ENCODE measurements around the gene CNKSR2. TPM values are rescaled to one million over a fixed set of nuclear protein-coding genes. Genes with fewer than 3 reads are reported as not detected.

Gene CNKSR2
- total and polyA plus RNA-seq, 4 donors: 0.55 to 3.3 (median 2.0) TPM

GRCh38 chrX:21702725-21703124 is 328.5 kb downstream of the CNKSR2 start:
- H3K9me3 ChIP-seq (ENCODE audit: control insufficient read depth in 4 of 4, low read length in 3 of 4): peaks cover 0 to 2% (median 0%) of the 10 kb centered on the region in 4 donors
- 65% methylated on average over 4 of the region's 4 CpGs for WGBS
- no peak for DNase-seq (ENCODE audit: low spot score)
- no peak overlapping the region for H3K9ac ChIP-seq (ENCODE audit: low read depth in 1 of 2, low read length in 2 of 2)
- H3K36me3 ChIP-seq (ENCODE audit: control insufficient read depth in 4 of 4, insufficient read depth in 3 of 4, low read depth in 1 of 4, low read length in 3 of 4): no peaks in the 10 kb centered on the region
- no peak overlapping the region for H3K27ac ChIP-seq (ENCODE audit: low read depth in 1 of 2, low read length in 2 of 2)
- TF ChIP-seq CTCF (IDR thresholded peaks at IDR 0.05; ENCODE audit: low read depth, low read length, missing input control) (no peak), JUND (IDR thresholded peaks at IDR 0.05) (no peak)
- H3K27me3 ChIP-seq (ENCODE audit: control insufficient read depth in 4 of 4, insufficient read depth in 4 of 4, low read length in 3 of 4): no peaks in the 10 kb centered on the region
- H3K4me3 ChIP-seq (ENCODE audit: low read depth in 1 of 3, low read length in 3 of 3): no peak overlapping the region
- peaks cover 0 to 11% (median 6%) of the 10 kb centered on the region in 4 donors for H3K4me1 ChIP-seq (ENCODE audit: control insufficient read depth in 4 of 4, insufficient read depth in 4 of 4, low read length in 3 of 4)
